Testis (tissue), 3 donors: ENCODE results near the gene LRRC8D. TPM values are rescaled to one million over a fixed set of nuclear protein-coding genes. Genes with fewer than 3 reads are reported as not detected.

Source experiments
- DNase-seq: peaks from one replicate; pipeline ENCODE4 v3.0.0-alpha.2; 2019
- H3K27ac ChIP-seq, 2 donors: fragments of 200-600 bp; sonication (generic); one replicate each; pipeline ENCODE4 v1.5.1; 2019
- H3K27me3 ChIP-seq: fragments of 200-600 bp; sonication (generic); one replicate; pipeline ENCODE4 v1.5.1; 2019
- H3K36me3 ChIP-seq: fragments of 200-600 bp; sonication (generic); one replicate; pipeline ENCODE4 v1.5.1; 2017; ENCODE audit warnings: low read depth; ENCODE audit errors: missing control alignments
- H3K4me1 ChIP-seq: fragments of 200-600 bp; sonication (generic); one replicate; pipeline ENCODE4 v1.5.1; 2019
- H3K4me3 ChIP-seq, 2 donors: fragments of 200-600 bp; sonication (generic); one replicate each; pipeline ENCODE4 v1.5.1; 2017 to 2019
- H3K9me3 ChIP-seq: fragments of 200-600 bp; sonication (generic); one replicate; pipeline ENCODE4 v1.5.1; 2017
- POLR2A ChIP-seq: fragments of 450-650 bp; IDR thresholded peaks from one replicate; pipeline ENCODE4 v1.6.1; 2017; ENCODE audit warnings: antibody characterized with exemption, mild to moderate bottlenecking, moderate library complexity
- WGBS, 2 donors: methylation state at CpG; one replicate each; pipeline ENCODE4 v1.1.5; 2018; 5-methylcytosine and 5-hydroxymethylcytosine counted together
- intact Hi-C: fragments of 100-400 bp; cut with DNase I; formaldehyde crosslinking; loops from one replicate; pipeline ENCODE4 v1.15.1; 2023; ENCODE audit warnings: low total_unique reads
- polyA plus RNA-seq: library from polyadenylated mRNA; stranded (reverse); fragments of 350-450 nt; fragmentation: Illumina TruSeq; extraction: RNeasy Lipid Tissue Mini Kit (QIAGEN cat#74804); gene quantifications from one replicate; pipeline ENCODE4 v1.2.3, GENCODE V29; 2014; ENCODE audit warnings: low read depth, low replicate concordance; ENCODE audit not compliant: insufficient read depth
- total RNA-seq, 2 donors: library from RNA; depleted of rRNA; stranded (reverse); fragments of >200 nt; gene quantifications; one replicate each; pipeline ENCODE4 v1.2.3, GENCODE V29; 2016
- TF ChIP-seq, protein P1 (sequence below), 3 experiments: fragments of 450-650 bp in 2 of 3; fragments of 200-600 bp in 1 of 3; sonication (generic) in 1 of 3; IDR thresholded peaks; one replicate each; pipeline ENCODE4 v1.5.1; 2016 to 2019; ENCODE audit warnings: antibody characterized with exemption in 3 of 3, mild to moderate bottlenecking in 2 of 3, moderate library complexity in 1 of 3

LRRC8D gene
- total and polyA plus RNA-seq, 3 donors from 2014 or later = 20.8 to 46.1 (median 41.1) TPM

DNA sequence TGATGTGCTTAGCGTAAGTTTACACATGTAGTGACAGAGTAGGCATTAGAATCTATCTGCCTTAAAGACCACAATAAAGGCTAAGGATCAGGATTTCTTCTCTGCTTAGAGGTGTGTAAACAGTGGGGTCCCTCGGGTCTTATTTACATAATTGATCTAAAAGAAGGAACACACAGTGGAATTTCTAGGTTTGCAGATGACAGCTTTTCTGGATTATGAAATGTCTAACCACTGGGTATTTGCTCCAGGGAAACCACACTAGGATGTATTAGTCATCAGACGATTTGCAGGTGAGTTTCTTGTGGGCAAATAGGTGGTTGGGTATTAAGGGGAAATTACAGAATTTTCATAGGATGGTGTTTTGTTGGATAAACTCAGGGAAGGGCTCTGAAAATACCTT lies 5.8 kb downstream of the LRRC8D start:
- no peaks in the 10 kb centered on the region for H3K36me3 ChIP-seq
- no peak overlapping the region for H3K27ac ChIP-seq
- intact Hi-C loops = no loop called here
- TF ChIP-seq, protein P1, sequence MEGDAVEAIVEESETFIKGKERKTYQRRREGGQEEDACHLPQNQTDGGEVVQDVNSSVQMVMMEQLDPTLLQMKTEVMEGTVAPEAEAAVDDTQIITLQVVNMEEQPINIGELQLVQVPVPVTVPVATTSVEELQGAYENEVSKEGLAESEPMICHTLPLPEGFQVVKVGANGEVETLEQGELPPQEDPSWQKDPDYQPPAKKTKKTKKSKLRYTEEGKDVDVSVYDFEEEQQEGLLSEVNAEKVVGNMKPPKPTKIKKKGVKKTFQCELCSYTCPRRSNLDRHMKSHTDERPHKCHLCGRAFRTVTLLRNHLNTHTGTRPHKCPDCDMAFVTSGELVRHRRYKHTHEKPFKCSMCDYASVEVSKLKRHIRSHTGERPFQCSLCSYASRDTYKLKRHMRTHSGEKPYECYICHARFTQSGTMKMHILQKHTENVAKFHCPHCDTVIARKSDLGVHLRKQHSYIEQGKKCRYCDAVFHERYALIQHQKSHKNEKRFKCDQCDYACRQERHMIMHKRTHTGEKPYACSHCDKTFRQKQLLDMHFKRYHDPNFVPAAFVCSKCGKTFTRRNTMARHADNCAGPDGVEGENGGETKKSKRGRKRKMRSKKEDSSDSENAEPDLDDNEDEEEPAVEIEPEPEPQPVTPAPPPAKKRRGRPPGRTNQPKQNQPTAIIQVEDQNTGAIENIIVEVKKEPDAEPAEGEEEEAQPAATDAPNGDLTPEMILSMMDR (IDR thresholded peaks at IDR 0.05) = no peak
- TF ChIP-seq POLR2A = no peak
- H3K4me3 ChIP-seq = no peak overlapping the region
- H3K9me3 ChIP-seq = no peaks in the 10 kb centered on the region
- DNase-seq = no peak
- 55 to 61% methylated on average over 3 of the region's 3 CpGs for WGBS, 2 donors
- H3K4me1 ChIP-seq = peaks cover 8% of the 10 kb centered on the region
- H3K27me3 ChIP-seq = no peaks in the 10 kb centered on the region

DNA sequence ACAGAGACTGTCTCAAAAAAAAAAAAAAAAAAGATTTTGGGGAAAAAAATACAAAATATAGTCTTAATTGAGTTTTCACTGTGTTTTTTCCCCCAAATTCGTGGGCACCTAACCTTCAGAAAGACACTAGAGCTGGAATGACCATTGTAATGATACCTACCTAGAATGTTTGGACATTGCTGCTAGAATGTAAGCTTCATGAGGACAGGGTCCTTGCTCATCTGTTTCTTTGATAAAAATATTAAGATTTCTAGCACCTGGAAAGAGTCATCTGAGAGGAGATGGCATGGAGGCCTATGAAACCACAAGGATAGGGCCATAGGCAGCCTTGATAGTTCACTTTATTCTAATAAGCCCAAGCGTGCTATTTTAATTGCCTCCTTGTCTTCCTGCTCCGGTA lies 6.5 kb downstream of the LRRC8D start:
- H3K27ac ChIP-seq = no peak overlapping the region
- H3K9me3 ChIP-seq = no peaks in the 10 kb centered on the region
- TF ChIP-seq, protein P1 (IDR thresholded peaks at IDR 0.05) = no peak
- no peak for TF ChIP-seq POLR2A
- no peak overlapping the region for H3K4me3 ChIP-seq
- no peak for DNase-seq
- H3K27me3 ChIP-seq = no peaks in the 10 kb centered on the region
- no peaks in the 10 kb centered on the region for H3K36me3 ChIP-seq
- intact Hi-C loops = no loop called here
- WGBS, 2 donors = 90 to 96% methylated on average over 3 of the region's 3 CpGs
- peaks cover 4% of the 10 kb centered on the region for H3K4me1 ChIP-seq

DNA sequence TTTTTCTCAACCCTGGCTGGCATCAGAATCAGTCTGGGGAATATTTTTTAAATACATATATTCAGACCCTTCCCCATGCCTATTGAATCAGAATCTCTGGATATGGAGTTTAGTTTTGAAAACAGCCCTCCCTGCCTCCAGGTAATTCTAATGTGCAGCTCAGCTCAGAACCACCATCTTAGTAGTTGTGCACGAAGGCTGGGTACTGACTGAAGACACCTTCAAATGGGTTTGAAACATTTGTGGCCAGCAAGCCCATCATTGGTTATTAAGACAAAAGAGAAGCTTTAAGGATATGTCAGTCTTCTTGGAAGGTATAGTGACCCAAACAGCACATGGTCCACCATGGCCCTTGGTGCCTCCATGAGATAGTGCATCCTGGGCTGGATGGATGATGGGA lies 7.1 kb downstream of the LRRC8D start:
- no peak for TF ChIP-seq POLR2A
- TF ChIP-seq, protein P1 (IDR thresholded peaks at IDR 0.05) = no peak
- Histone ChIP-seq H3K4me1 (peaks cover 5% of the 10 kb centered on the region), H3K27ac (no peak overlapping the region), H3K9me3 (no peaks in the 10 kb centered on the region), H3K27me3 (no peaks in the 10 kb centered on the region), H3K36me3 (no peaks in the 10 kb centered on the region), H3K4me3 (no peak overlapping the region)
- intact Hi-C loops = no loop called here
- 91 to 100% methylated on average over 1 of the region's 1 CpG for WGBS, 2 donors
- DNase-seq = no peak

DNA sequence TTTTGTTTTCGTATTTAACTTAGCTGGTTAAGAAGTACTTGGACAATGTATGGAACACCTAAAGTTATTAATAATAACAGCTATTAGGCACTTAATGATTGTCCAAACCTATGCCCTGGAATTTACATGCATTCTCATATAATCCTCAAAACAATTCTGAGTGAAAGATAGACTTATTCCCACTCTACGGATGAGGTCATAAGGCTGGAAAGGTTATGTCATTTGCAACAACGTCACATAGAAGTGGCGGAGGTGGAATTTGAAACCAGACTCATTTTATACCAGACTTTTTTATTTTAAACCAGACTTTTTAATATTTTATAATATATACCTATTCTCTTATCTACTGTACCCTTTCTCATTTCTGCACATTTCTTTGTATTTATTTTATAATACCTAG lies 8.4 kb downstream of the LRRC8D start:
- H3K4me3 ChIP-seq = no peak overlapping the region
- TF ChIP-seq, protein P1 (IDR thresholded peaks at IDR 0.05) = no peak
- no peak for TF ChIP-seq POLR2A
- WGBS, 2 donors = 90 to 97% methylated on average over 4 of the region's 4 CpGs
- intact Hi-C loops = no loop called here
- H3K36me3 ChIP-seq = no peaks in the 10 kb centered on the region
- H3K9me3 ChIP-seq = no peaks in the 10 kb centered on the region
- peaks cover 15% of the 10 kb centered on the region for H3K4me1 ChIP-seq
- no peaks in the 10 kb centered on the region for H3K27me3 ChIP-seq
- DNase-seq = no peak
- no peak overlapping the region for H3K27ac ChIP-seq

DNA sequence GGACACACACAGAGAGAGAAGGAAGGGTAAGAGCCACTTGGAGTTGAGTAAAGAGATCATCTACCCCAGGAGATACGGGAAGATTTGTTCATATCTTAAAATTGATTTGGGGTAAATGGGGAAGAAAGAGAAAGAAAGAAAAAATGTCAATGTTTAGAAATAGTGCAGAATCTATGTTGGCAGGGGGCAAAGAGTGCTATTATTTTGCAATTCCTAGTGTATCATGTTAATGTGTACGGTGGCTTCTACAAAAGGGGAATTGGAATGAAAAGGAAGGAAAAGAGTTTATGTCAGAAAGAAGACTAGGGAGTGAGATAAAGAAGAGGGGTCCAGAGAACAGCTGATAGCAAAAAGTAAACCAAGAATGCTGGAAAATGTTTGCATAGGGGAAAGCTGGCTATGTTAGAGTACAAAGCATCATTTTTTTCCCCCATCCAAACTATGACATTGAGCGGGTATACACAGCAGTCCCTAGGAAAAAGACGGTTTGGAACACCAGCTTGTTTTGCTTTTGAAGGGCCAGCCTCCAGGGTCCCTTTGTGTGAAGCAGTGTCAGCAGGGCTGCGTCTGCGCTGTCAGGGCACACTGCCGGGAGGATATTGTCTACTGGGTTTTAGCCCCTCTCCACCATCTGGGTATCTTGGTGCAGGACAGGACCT lies 10.8 kb downstream of the LRRC8D start:
- no peak for DNase-seq
- intact Hi-C loops = no loop called here
- Histone ChIP-seq H3K4me1 (peaks cover 27% of the 10 kb centered on the region), H3K9me3 (no peaks in the 10 kb centered on the region), H3K4me3 (no peak overlapping the region), H3K36me3 (no peaks in the 10 kb centered on the region), H3K27me3 (no peaks in the 10 kb centered on the region), H3K27ac (no peak overlapping the region)
- WGBS, 2 donors = 68 to 84% methylated on average over 6 to 7 of the region's 7 CpGs
- TF ChIP-seq POLR2A = no peak
- TF ChIP-seq, protein P1 (IDR thresholded peaks at IDR 0.05) = no peak
